NB4 (cell line): ENCODE measurements around the gene APOBEC4.
"Not testable (repeated sequence)": the region's sequence is repeated elsewhere in the genome, so short reads cannot be mapped to it uniquely, and the experiment has no call there.

Experiments
- DNase-seq: peaks from one replicate; pipeline ENCODE4 v3.0.0; 2010; ENCODE audit warnings: low read depth
- H3K4me3 ChIP-seq: one replicate; pipeline ENCODE4 v1.5.1; 2011; ENCODE audit warnings: mild to moderate bottlenecking, low read depth, low read length, moderate library complexity
- CTCF ChIP-seq: IDR thresholded peaks from one replicate; pipeline ENCODE4 v1.5.1; 2012; ENCODE audit warnings: low read depth, low read length
- MAX ChIP-seq: IDR thresholded peaks from 2 replicates; pipeline ENCODE4 v1.6.1; 2011; ENCODE audit warnings: low read depth, low read length
- MYC ChIP-seq: IDR thresholded peaks from 2 replicates; pipeline ENCODE4 v1.6.1; 2011; ENCODE audit warnings: low read depth, low read length
- POLR2A ChIP-seq: IDR thresholded peaks from 2 replicates; pipeline ENCODE4 v1.6.1; 2011; ENCODE audit warnings: mild to moderate bottlenecking; ENCODE audit not compliant: insufficient read length; ENCODE audit errors: extremely low read depth

Gene APOBEC4

GRCh38 chr1:183619781-183620180, 33.3 kb downstream of the APOBEC4 start:
- TF ChIP-seq MYC, result no peak
- no peak for TF ChIP-seq POLR2A
- no peak for TF ChIP-seq MAX
- no peak for TF ChIP-seq CTCF
- H3K4me3 ChIP-seq, result no peak overlapping the region
- no peak for DNase-seq

GRCh38 chr1:183618202-183618601, 34.9 kb downstream of the APOBEC4 start:
- not testable (repeated sequence) for DNase-seq, H3K4me3 ChIP-seq

GRCh38 chr1:183612975-183613374, 40.1 kb downstream of the APOBEC4 start:
- DNase-seq, H3K4me3 ChIP-seq: not testable (repeated sequence)

- DNase-seq, result no peak
Measured at GRCh38 chr1:183612407-183612806, 40.7 kb downstream of the APOBEC4 start.

GRCh38 chr1:183611021-183611420, 42.1 kb downstream of the APOBEC4 start:
- DNase-seq, result no peak

More at GRCh38 chr1:183612407-183612806, 40.7 kb downstream of the APOBEC4 start:
- TF ChIP-seq MYC (no peak), POLR2A (no peak), CTCF (no peak), MAX (no peak)
- no peak overlapping the region for H3K4me3 ChIP-seq

GRCh38 chr1:183609759-183610452, 43.2 kb downstream of the APOBEC4 start:
- DNase-seq, result no peak
- TF ChIP-seq POLR2A (no peak), MAX (no peak), CTCF (no peak), MYC (no peak)
- H3K4me3 ChIP-seq, result no peak overlapping the region

More at GRCh38 chr1:183611021-183611420, 42.1 kb downstream of the APOBEC4 start:
- TF ChIP-seq POLR2A (no peak), MYC (no peak), CTCF (no peak), MAX (no peak)
- H3K4me3 ChIP-seq, result no peak overlapping the region

- H3K4me3 ChIP-seq, result no peak overlapping the region
- TF ChIP-seq POLR2A (no peak), MYC (no peak), CTCF (peak; percentile 36), MAX (0 out of 2 replicates have a peak, but pooled peaks have one; percentile 47)
- DNase-seq, result peak; percentile 79
Measured at GRCh38 chr1:183609313-183609712, 43.8 kb downstream of the APOBEC4 start.
